HCT116 (cell line): Measurements from ENCODE around the gene THOC1.

Source experiments
- ELF1 ChIP-seq: IDR thresholded peaks from 2 replicates; pipeline ENCODE4 v1.6.1; 2012; ENCODE audit warnings: low read depth, borderline replicate concordance
- EZH2 ChIP-seq: fragments of 200-600 bp; sonication (generic); IDR thresholded peaks from 2 replicates; pipeline ENCODE4 v1.6.1; 2017; ENCODE audit warnings: antibody characterized with exemption, mixed run types
- EZH2phosphoT487 ChIP-seq: fragments of 200-600 bp; IDR thresholded peaks from 2 replicates; pipeline ENCODE4 v1.6.1; 2018; ENCODE audit warnings: antibody characterized with exemption, borderline replicate concordance
- POLR2A ChIP-seq: IDR thresholded peaks from 2 replicates; pipeline ENCODE4 v1.7.0; 2011; ENCODE audit warnings: borderline replicate concordance; ENCODE audit not compliant: insufficient read depth, insufficient read length; ENCODE audit errors: extremely low read depth
- POLR2AphosphoS5 ChIP-seq: IDR thresholded peaks from 2 replicates; pipeline ENCODE4 v1.6.1; 2011; ENCODE audit warnings: mild to moderate bottlenecking, low read depth, low read length, moderate library complexity
- RAD21 ChIP-seq: IDR thresholded peaks from 2 replicates; pipeline ENCODE4 v1.6.1; 2012; ENCODE audit warnings: low read depth, mild to moderate bottlenecking
- YY1 ChIP-seq: IDR thresholded peaks from 2 replicates; pipeline ENCODE4 v1.6.1; 2011; ENCODE audit warnings: low read length, low read depth, moderate library complexity, mild to moderate bottlenecking; ENCODE audit not compliant: insufficient replicate concordance; ENCODE audit errors: extremely low read depth
- TF ChIP-seq, protein P1 (sequence below): IDR thresholded peaks from 2 replicates; pipeline ENCODE4 v1.6.1; 2012; ENCODE audit warnings: low read depth
- TF ChIP-seq, protein P2 (sequence below), 3 experiments: fragments of 200-600 bp in 1 of 3; sonication (generic) in 1 of 3; IDR thresholded peaks in 2 of 3; conservative IDR thresholded peaks in 1 of 3; 2 replicates each; pipeline ENCODE4 v1.5.1; 2012 to 2017; ENCODE audit warnings: low read depth in 2 of 3, low read length in 2 of 3, antibody characterized with exemption in 1 of 3, borderline replicate concordance in 1 of 3, control low read depth in 1 of 3, mild to moderate bottlenecking in 1 of 3, mixed read lengths in 1 of 3, mixed run types in 1 of 3, moderate library complexity in 1 of 3; ENCODE audit not compliant: insufficient read depth in 1 of 3
- TF ChIP-seq, protein P3 (sequence below): IDR thresholded peaks from 2 replicates; pipeline ENCODE4 v1.6.1; 2012
- TF ChIP-seq, protein P4 (sequence below): IDR thresholded peaks from 2 replicates; pipeline ENCODE4 v1.6.1; 2012

DNA sequence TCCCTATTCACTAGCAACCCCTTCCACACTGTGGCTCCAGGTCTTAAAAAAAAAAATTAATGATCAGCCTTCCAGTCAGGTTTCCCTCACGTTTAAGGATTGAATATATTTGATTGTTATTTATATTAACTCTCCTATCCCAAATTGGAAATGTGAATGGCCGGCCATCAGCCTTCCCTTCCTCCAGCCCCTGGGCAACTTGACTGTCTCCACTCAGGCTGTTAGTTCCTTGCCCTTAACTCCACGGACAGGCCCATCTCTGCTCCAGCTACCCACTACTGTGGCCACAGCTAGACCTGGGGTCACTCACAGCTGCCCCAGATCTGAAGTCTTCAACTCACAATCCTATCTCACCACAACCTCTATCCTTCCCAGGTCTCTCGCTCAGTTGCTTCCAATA, 39.9 kb downstream of the THOC1 start:
- TF ChIP-seq EZH2phosphoT487 (no peak), RAD21 (no peak), POLR2A (no peak), POLR2AphosphoS5 (no peak), ELF1 (no peak), EZH2 (no peak), YY1 (no peak)
- TF ChIP-seq, protein P1, sequence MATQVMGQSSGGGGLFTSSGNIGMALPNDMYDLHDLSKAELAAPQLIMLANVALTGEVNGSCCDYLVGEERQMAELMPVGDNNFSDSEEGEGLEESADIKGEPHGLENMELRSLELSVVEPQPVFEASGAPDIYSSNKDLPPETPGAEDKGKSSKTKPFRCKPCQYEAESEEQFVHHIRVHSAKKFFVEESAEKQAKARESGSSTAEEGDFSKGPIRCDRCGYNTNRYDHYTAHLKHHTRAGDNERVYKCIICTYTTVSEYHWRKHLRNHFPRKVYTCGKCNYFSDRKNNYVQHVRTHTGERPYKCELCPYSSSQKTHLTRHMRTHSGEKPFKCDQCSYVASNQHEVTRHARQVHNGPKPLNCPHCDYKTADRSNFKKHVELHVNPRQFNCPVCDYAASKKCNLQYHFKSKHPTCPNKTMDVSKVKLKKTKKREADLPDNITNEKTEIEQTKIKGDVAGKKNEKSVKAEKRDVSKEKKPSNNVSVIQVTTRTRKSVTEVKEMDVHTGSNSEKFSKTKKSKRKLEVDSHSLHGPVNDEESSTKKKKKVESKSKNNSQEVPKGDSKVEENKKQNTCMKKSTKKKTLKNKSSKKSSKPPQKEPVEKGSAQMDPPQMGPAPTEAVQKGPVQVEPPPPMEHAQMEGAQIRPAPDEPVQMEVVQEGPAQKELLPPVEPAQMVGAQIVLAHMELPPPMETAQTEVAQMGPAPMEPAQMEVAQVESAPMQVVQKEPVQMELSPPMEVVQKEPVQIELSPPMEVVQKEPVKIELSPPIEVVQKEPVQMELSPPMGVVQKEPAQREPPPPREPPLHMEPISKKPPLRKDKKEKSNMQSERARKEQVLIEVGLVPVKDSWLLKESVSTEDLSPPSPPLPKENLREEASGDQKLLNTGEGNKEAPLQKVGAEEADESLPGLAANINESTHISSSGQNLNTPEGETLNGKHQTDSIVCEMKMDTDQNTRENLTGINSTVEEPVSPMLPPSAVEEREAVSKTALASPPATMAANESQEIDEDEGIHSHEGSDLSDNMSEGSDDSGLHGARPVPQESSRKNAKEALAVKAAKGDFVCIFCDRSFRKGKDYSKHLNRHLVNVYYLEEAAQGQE, result no peak
- TF ChIP-seq, protein P2, sequence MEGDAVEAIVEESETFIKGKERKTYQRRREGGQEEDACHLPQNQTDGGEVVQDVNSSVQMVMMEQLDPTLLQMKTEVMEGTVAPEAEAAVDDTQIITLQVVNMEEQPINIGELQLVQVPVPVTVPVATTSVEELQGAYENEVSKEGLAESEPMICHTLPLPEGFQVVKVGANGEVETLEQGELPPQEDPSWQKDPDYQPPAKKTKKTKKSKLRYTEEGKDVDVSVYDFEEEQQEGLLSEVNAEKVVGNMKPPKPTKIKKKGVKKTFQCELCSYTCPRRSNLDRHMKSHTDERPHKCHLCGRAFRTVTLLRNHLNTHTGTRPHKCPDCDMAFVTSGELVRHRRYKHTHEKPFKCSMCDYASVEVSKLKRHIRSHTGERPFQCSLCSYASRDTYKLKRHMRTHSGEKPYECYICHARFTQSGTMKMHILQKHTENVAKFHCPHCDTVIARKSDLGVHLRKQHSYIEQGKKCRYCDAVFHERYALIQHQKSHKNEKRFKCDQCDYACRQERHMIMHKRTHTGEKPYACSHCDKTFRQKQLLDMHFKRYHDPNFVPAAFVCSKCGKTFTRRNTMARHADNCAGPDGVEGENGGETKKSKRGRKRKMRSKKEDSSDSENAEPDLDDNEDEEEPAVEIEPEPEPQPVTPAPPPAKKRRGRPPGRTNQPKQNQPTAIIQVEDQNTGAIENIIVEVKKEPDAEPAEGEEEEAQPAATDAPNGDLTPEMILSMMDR (IDR thresholded peaks at IDR 0.05 in 2 of 3, conservative IDR thresholded peaks at IDR 0.05 in 1 of 3; ENCODE audit: borderline replicate concordance in 1 of 3, insufficient read depth in 1 of 3, low read depth in 2 of 3, low read length in 2 of 3), result no peak
- TF ChIP-seq, protein P3, sequence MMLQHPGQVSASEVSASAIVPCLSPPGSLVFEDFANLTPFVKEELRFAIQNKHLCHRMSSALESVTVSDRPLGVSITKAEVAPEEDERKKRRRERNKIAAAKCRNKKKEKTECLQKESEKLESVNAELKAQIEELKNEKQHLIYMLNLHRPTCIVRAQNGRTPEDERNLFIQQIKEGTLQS, result no peak
- TF ChIP-seq, protein P4, sequence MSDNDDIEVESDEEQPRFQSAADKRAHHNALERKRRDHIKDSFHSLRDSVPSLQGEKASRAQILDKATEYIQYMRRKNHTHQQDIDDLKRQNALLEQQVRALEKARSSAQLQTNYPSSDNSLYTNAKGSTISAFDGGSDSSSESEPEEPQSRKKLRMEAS, result no peak
